AG04449 (cell line): ENCODE results near the gene PTPRE.

Experiments
- CTCF ChIA-PET: fragments of 350-600 bp; formaldehyde crosslinking; extraction: SDS; loops from one replicate; lab custom pipeline; 2021; ENCODE audit warnings: antibody characterized with exemption; lab: Yijun Ruan, JAX
- POLR2A ChIA-PET: fragments of 400-600, 350-600 bp; formaldehyde crosslinking; extraction: SDS; loops from one replicate; lab custom pipeline; 2020; ENCODE audit warnings: antibody characterized with exemption, inconsistent platforms; lab: Yijun Ruan, JAX
- DNase-seq: peaks from one replicate; pipeline ENCODE4 v3.0.0-alpha.2; 2010; ENCODE audit warnings: low read depth, low spot score
- H3K4me3 ChIP-seq: 2 replicates; pipeline ENCODE4 v1.5.1; 2011; ENCODE audit warnings: low read depth, mild to moderate bottlenecking, control low read depth, low read length
- CTCF ChIP-seq: IDR thresholded peaks from one replicate; pipeline ENCODE4 v1.5.1; 2011; ENCODE audit warnings: mild to moderate bottlenecking, moderate library complexity, low read length, control low read depth, inconsistent platforms; ENCODE audit not compliant: insufficient read depth; ENCODE audit errors: missing control alignments

Gene PTPRE

GRCh38 chr10:128050121-128050516 is 143.2 kb downstream of the PTPRE start:
- ChIA-PET CTCF (interaction anchor here (2.7 kb wide), 1 partner anchor 14 kb away, joined by 9 read pairs; no protein-coding TSS in a partner anchor), POLR2A (no interaction called here)
- no peak for DNase-seq
- no peak overlapping the region for H3K4me3 ChIP-seq
- TF ChIP-seq CTCF, result no peak

- ChIA-PET POLR2A (no interaction called here), CTCF (interaction anchor here (2.7 kb wide), 1 partner anchor 15 kb away, joined by 9 read pairs; no protein-coding TSS in a partner anchor)
- no peak for DNase-seq
- H3K4me3 ChIP-seq, result no peak overlapping the region
- no peak for TF ChIP-seq CTCF
Measured at GRCh38 chr10:128050936-128051335, 144.0 kb downstream of the PTPRE start.

GRCh38 chr10:128051548-128051947 is 144.6 kb downstream of the PTPRE start:
- H3K4me3 ChIP-seq, result no peak overlapping the region
- CTCF ChIA-PET, result interaction anchor here (2.7 kb wide), 1 partner anchor 16 kb away, joined by 9 read pairs; no protein-coding TSS in a partner anchor
- DNase-seq, result no peak
- POLR2A ChIA-PET, result no interaction called here
- no peak for TF ChIP-seq CTCF

GRCh38 chr10:128052696-128053095 is 145.8 kb downstream of the PTPRE start:
- H3K4me3 ChIP-seq, result no peak overlapping the region
- TF ChIP-seq CTCF, result no peak
- CTCF ChIA-PET, result interaction anchor here (0.5 kb wide), 1 partner anchor 31 kb away, joined by 3 read pairs; no protein-coding TSS in a partner anchor
- POLR2A ChIA-PET, result no interaction called here
- no peak for DNase-seq

- ChIA-PET POLR2A (no interaction called here), CTCF (no interaction called here)
- DNase-seq, result no peak
- no peak overlapping the region for H3K4me3 ChIP-seq
- TF ChIP-seq CTCF, result no peak
Measured at GRCh38 chr10:128053356-128053755, 146.5 kb downstream of the PTPRE start.

GRCh38 chr10:128054163-128054970 is 147.5 kb downstream of the PTPRE start:
- H3K4me3 ChIP-seq, result no peak overlapping the region
- TF ChIP-seq CTCF, result no peak
- no peak for DNase-seq
- ChIA-PET POLR2A (no interaction called here), CTCF (no interaction called here)
